Chondrocyte (in vitro differentiated cells): Measurements from ENCODE around the gene UCK1. TPM values are rescaled to one million over a fixed set of nuclear protein-coding genes. Genes with fewer than 3 reads are reported as not detected.
"Not testable (repeated sequence)": the region's sequence is repeated elsewhere in the genome, so short reads cannot be mapped to it uniquely, and the experiment has no call there.

ENCODE experiments used
- DNase-seq: peaks from one replicate; pipeline ENCODE4 v3.0.0; 2021; ENCODE audit warnings: mixed read lengths, low spot score
- H3K27ac Mint-ChIP-seq: one replicate; pipeline ENCODE4 v1.8.0; 2021; ENCODE audit warnings: mild to moderate bottlenecking, moderate library complexity, mixed read lengths; ENCODE audit not compliant: unreplicated experiment
- H3K27me3 Mint-ChIP-seq: 2 replicates; pipeline ENCODE4 v1.8.0; 2021; ENCODE audit warnings: low read depth, mixed read lengths
- H3K36me3 Mint-ChIP-seq: 2 replicates; pipeline ENCODE4 v1.8.0; 2021; ENCODE audit warnings: low read depth, mixed read lengths
- H3K4me1 Mint-ChIP-seq: 2 replicates; pipeline ENCODE4 v1.8.0; 2021; ENCODE audit warnings: low read depth, mild to moderate bottlenecking, mixed read lengths
- H3K4me3 Mint-ChIP-seq: one replicate; pipeline ENCODE4 v1.8.0; 2021; ENCODE audit warnings: mild to moderate bottlenecking, moderate library complexity, mixed read lengths; ENCODE audit not compliant: unreplicated experiment
- H3K9me3 Mint-ChIP-seq: 2 replicates; pipeline ENCODE4 v1.8.0; 2021; ENCODE audit warnings: low read depth, mixed read lengths
- total RNA-seq: library from RNA; stranded (reverse); gene quantifications from 3 replicates; pipeline ENCODE4 v1.2.1, GENCODE V29; 2021
- TF ChIP-seq, protein P1 (sequence below): fragments of 200-600 bp; sonication (generic); IDR thresholded peaks from 2 replicates; pipeline ENCODE4 v1.5.0; 2021; ENCODE audit warnings: antibody characterized with exemption, mild to moderate bottlenecking, moderate library complexity

The UCK1 gene
- total RNA-seq, 1 donor from 2014 or later, result 18.3 TPM

DNA sequence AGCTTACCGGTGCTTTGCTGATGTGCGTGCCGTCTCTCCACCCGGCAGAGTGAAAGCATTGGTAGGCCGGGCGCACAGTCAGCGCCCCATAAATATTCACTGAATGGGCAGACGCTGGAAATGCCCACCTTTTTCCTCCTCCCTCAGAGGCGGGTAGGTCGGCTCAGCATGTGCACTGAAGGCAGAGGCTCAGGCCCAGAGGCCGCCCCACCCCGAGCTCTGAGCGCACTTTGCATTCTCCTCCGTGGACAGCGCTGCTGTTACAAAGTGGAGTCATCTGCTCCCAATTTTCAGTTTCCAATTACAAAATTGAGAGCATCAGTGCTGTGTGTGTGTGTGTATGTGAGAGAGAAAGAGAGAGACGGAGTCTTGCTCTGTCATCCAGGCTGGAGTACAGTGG is 10.6 kb downstream of the UCK1 start:
- peaks cover 29% of the 10 kb centered on the region for H3K36me3 Mint-ChIP-seq
- H3K4me3 Mint-ChIP-seq, result no peak overlapping the region
- H3K9me3 Mint-ChIP-seq, result no peaks in the 10 kb centered on the region
- no peak for DNase-seq
- H3K27ac Mint-ChIP-seq, result no peak overlapping the region
- H3K4me1 Mint-ChIP-seq, result peaks cover 11% of the 10 kb centered on the region
- no peaks in the 10 kb centered on the region for H3K27me3 Mint-ChIP-seq
- TF ChIP-seq, protein P1, sequence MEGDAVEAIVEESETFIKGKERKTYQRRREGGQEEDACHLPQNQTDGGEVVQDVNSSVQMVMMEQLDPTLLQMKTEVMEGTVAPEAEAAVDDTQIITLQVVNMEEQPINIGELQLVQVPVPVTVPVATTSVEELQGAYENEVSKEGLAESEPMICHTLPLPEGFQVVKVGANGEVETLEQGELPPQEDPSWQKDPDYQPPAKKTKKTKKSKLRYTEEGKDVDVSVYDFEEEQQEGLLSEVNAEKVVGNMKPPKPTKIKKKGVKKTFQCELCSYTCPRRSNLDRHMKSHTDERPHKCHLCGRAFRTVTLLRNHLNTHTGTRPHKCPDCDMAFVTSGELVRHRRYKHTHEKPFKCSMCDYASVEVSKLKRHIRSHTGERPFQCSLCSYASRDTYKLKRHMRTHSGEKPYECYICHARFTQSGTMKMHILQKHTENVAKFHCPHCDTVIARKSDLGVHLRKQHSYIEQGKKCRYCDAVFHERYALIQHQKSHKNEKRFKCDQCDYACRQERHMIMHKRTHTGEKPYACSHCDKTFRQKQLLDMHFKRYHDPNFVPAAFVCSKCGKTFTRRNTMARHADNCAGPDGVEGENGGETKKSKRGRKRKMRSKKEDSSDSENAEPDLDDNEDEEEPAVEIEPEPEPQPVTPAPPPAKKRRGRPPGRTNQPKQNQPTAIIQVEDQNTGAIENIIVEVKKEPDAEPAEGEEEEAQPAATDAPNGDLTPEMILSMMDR, result no peak

DNA sequence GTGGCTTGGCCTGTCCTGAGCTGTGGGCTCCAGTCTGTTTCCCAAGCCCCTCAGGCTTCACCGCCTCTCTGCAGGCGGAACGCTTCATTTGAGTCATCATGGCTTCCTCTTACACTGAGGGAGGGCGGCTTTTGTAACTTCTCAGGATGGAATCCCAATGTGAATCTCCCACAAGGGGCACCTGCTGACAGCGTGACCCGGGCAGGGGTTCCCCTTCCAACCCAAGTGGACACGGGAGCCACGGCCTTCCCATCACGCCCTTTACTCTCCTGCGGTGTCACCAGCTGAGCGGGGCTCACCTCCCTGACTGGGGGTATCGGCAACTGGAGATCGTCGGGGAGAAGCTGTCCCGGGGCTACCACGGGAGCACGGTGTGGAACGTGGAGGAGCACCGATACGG is 12.5 kb downstream of the UCK1 start:
- DNase-seq, result no peak
- TF ChIP-seq, protein P1, result no peak
- Mint-ChIP-seq H3K4me3 (no peak overlapping the region), H3K27ac (no peak overlapping the region), H3K9me3 (no peaks in the 10 kb centered on the region), H3K4me1 (no peaks in the 10 kb centered on the region), H3K36me3 (peaks cover 33% of the 10 kb centered on the region), H3K27me3 (no peaks in the 10 kb centered on the region)

DNA sequence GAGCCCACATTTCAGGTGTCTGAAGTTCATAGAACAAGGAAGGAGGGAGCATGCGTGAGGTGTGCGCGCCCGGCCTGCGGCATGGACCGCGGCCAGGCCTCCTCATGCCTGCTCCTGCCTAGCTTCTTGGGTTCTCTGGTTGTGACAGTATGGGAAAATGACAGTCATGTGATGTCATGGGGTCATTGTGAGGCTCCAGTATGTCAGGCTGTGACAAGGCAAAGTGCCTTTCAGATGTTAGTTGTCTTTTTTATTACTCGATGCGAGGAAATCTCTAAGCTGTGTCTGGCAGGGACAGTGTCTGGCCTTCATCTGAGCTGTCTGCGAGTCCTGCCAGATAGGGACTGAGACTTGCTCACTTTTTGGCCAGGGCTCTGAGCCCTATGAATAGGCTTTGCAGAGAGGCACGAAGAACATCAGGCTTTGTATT is 13.3 kb downstream of the UCK1 start:
- TF ChIP-seq, protein P1, result no peak
- H3K36me3 Mint-ChIP-seq, result peaks cover 34% of the 10 kb centered on the region
- no peak overlapping the region for H3K4me3 Mint-ChIP-seq
- no peaks in the 10 kb centered on the region for H3K9me3 Mint-ChIP-seq
- H3K27me3 Mint-ChIP-seq, result no peaks in the 10 kb centered on the region
- no peaks in the 10 kb centered on the region for H3K4me1 Mint-ChIP-seq
- DNase-seq, result no peak
- H3K27ac Mint-ChIP-seq, result no peak overlapping the region

DNA sequence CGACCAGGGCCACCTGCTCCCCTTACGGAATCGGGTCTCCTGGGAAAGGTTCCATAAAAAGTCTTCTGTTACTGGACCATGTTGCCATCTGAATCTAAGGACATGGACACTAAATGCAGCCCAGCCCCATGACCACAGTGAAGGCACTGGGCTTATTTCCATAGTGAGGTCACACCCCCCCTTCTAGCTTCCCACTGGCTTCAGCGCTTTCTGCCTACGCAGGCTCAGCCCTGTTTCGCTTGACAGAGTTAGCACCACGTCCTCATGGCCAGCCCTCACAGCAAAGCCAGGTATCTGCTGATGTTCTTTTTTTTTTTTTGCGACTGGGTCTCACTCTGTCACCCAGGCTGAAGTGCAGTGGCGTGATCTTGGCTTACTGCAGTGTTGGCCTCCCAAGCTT is 14.1 kb downstream of the UCK1 start:
- H3K4me3 Mint-ChIP-seq, result no peak overlapping the region
- no peaks in the 10 kb centered on the region for H3K9me3 Mint-ChIP-seq
- DNase-seq, result no peak
- no peaks in the 10 kb centered on the region for H3K4me1 Mint-ChIP-seq
- TF ChIP-seq, protein P1, result no peak
- H3K36me3 Mint-ChIP-seq, result peaks cover 36% of the 10 kb centered on the region
- no peak overlapping the region for H3K27ac Mint-ChIP-seq
- no peaks in the 10 kb centered on the region for H3K27me3 Mint-ChIP-seq

DNA sequence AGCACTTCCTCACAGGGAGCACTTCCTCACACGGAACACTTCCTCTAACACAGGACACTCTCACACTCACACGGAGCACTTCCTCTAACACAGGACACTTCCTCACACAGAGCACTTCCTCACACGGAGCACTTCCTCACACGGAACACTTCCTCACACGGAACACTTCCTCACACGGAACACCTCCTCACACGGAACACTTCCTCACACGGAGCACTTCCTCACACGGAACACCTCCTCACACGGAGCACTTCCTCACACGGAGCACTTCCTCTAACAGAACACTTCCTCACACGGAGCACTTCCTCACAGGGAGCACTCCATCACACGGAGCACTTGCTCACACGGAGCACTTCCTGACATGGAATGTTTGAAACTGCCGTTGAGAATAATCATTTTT is 15.0 kb downstream of the UCK1 start:
- Mint-ChIP-seq H3K4me1 (no peaks in the 10 kb centered on the region), H3K36me3 (peaks cover 36% of the 10 kb centered on the region), H3K4me3 (no peak overlapping the region), H3K27me3 (no peaks in the 10 kb centered on the region), H3K9me3 (no peaks in the 10 kb centered on the region), H3K27ac (no peak overlapping the region)
- TF ChIP-seq, protein P1, result no peak
- DNase-seq, result no peak

DNA sequence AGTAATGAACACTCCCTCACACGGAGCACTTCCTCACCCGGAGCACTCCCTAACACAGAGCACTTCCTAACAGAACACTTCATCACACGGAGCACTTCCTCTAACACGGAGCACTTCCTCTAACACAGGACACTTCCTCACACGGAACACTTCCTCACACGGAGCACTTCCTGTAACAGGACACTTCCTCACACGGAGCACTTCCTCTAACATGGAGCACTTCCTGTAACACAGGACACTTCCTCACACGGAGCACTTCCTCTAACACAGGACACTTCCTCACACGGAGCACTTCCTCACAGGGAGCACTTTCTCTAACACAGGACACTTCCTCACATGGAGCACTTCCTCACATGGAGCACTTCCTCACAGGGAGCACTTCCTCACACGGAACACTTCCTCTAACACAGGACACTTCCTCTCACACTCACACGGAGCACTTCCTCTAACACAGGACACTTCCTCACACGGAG is 15.5 kb downstream of the UCK1 start:
- not testable (repeated sequence) for DNase-seq, H3K27me3 Mint-ChIP-seq, H3K27ac Mint-ChIP-seq, H3K4me3 Mint-ChIP-seq, H3K4me1 Mint-ChIP-seq, H3K9me3 Mint-ChIP-seq
- H3K36me3 Mint-ChIP-seq, result peaks cover 39% of the 10 kb centered on the region
